Endothelial cell of umbilical vein (primary cell): ENCODE measurements around the gene ARHGAP9. TPM values are rescaled to one million over a fixed set of nuclear protein-coding genes. Genes with fewer than 3 reads are reported as not detected.

Experiments used
- BruUV-seq: library from RNA; stranded (reverse); fragments of 400-500 nt; replicated peaks from 2 replicates; lab custom pipeline; 2021; lab: Mats Ljungman, UMichigan
- CTCF ChIA-PET: fragments of 300-600, 350-600 bp; sonication (Branson Sonifier 250); formaldehyde crosslinking; loops from one replicate; lab custom pipeline; 2021; ENCODE audit warnings: antibody characterized with exemption, inconsistent platforms; lab: Charles Lee
- POLR2A ChIA-PET: fragments of 300-600, 350-600 bp; sonication (Branson Sonifier 250); formaldehyde crosslinking; loops from one replicate; lab custom pipeline; 2021; ENCODE audit warnings: antibody characterized with exemption, inconsistent platforms; lab: Charles Lee
- DNase-seq: peaks from one replicate; pipeline ENCODE4 v3.0.0-alpha.2; 2011; ENCODE audit warnings: low read depth, low spot score
- FAIRE-seq: peaks from 2 replicates; lab custom pipeline; 2011; peaks lifted over from hg19 to GRCh38; lab: Jason Lieb, UNC
- H2AFZ ChIP-seq: 2 replicates; pipeline ENCODE4 v1.6.0; 2012; ENCODE audit warnings: low read depth, low read length, control low read depth, inconsistent platforms
- H3K27ac ChIP-seq: 2 replicates; pipeline ENCODE4 v1.5.1; 2011; ENCODE audit warnings: low read depth, mild to moderate bottlenecking, control low read depth, low read length, moderate library complexity; ENCODE audit not compliant: insufficient read depth
- H3K27me3 ChIP-seq, 2 experiments: 2 replicates each; pipeline versions ENCODE4 v1.6.0 to v1.6.1; 2011; ENCODE audit warnings: low read length in 2 of 2, mixed read lengths in 1 of 2; ENCODE audit not compliant: control insufficient read depth in 2 of 2, insufficient read depth in 2 of 2
- H3K36me3 ChIP-seq, 2 experiments: 2 replicates in 1 of 2; 3 replicates in 1 of 2; pipeline ENCODE4 v1.5.1; 2011; ENCODE audit warnings: low read length in 2 of 2, mild to moderate bottlenecking in 1 of 2, moderate library complexity in 1 of 2; ENCODE audit not compliant: control insufficient read depth in 2 of 2, insufficient read depth in 2 of 2; ENCODE audit errors: extremely low read depth in 1 of 2
- H3K4me1 ChIP-seq: 3 replicates; pipeline ENCODE4 v1.5.1; 2011; ENCODE audit warnings: mild to moderate bottlenecking, low read length; ENCODE audit not compliant: control insufficient read depth, insufficient read depth; ENCODE audit errors: extremely low read depth
- H3K4me2 ChIP-seq: 2 replicates; pipeline ENCODE4 v1.6.1; 2011; ENCODE audit warnings: low read length, control low read depth, mixed read lengths; ENCODE audit not compliant: insufficient read depth
- H3K4me3 ChIP-seq, 3 experiments: fragments of 200-600 bp in 1 of 3; sonication (generic), shearing (Covaris generic) in 1 of 3; replicated peaks in 1 of 3; 2 replicates each; pipeline ENCODE4 v1.5.1; 2011 to 2016; ENCODE audit warnings: control low read depth in 3 of 3, low read length in 3 of 3, mild to moderate bottlenecking in 2 of 3, inconsistent platforms in 1 of 3, low read depth in 1 of 3, moderate library complexity in 1 of 3; ENCODE audit not compliant: insufficient read depth in 1 of 3
- H3K79me2 ChIP-seq: 2 replicates; pipeline ENCODE4 v1.6.0; 2012; ENCODE audit warnings: low read length, inconsistent platforms; ENCODE audit not compliant: control insufficient read depth, insufficient read depth
- H3K9ac ChIP-seq: replicated peaks from 2 replicates; pipeline ENCODE3; 2011; ENCODE audit warnings: low read length, control low read depth; ENCODE audit not compliant: insufficient read depth; ENCODE audit errors: extremely low read depth
- H3K9me1 ChIP-seq: replicated peaks from 3 replicates; pipeline ENCODE4 v1.6.0; 2011; ENCODE audit warnings: mild to moderate bottlenecking, low read length; ENCODE audit not compliant: control insufficient read depth, insufficient read depth; ENCODE audit errors: extremely low read depth
- H3K9me3 ChIP-seq: replicated peaks from 2 replicates; pipeline ENCODE4 v1.5.1; 2012; ENCODE audit warnings: low read length, inconsistent platforms; ENCODE audit not compliant: control insufficient read depth, insufficient read depth
- H4K20me1 ChIP-seq: replicated peaks from 2 replicates; pipeline ENCODE3; 2011; ENCODE audit warnings: mild to moderate bottlenecking, low read length; ENCODE audit not compliant: control insufficient read depth, insufficient read depth; ENCODE audit errors: extremely low read depth
- EZH2 ChIP-seq: IDR thresholded peaks from 2 replicates; pipeline ENCODE4 v1.6.1; 2012; ENCODE audit warnings: borderline replicate concordance, low read depth, mild to moderate bottlenecking, moderate library complexity, low read length, inconsistent platforms; ENCODE audit not compliant: severe bottlenecking
- FOS ChIP-seq: IDR thresholded peaks from 2 replicates; pipeline ENCODE4 v1.6.1; 2011; ENCODE audit warnings: mild to moderate bottlenecking, low read length, moderate library complexity, borderline replicate concordance; ENCODE audit not compliant: insufficient read depth
- GATA2 ChIP-seq: IDR thresholded peaks from 2 replicates; pipeline ENCODE4 v1.7.0; 2011; ENCODE audit warnings: low read depth, mild to moderate bottlenecking, moderate library complexity, mixed read lengths, low read length; ENCODE audit not compliant: insufficient read length, insufficient read depth
- JUN ChIP-seq: IDR thresholded peaks from 2 replicates; pipeline ENCODE4 v1.6.1; 2011; ENCODE audit warnings: borderline replicate concordance, low read depth; ENCODE audit not compliant: insufficient read length, insufficient read depth
- MYC ChIP-seq: IDR thresholded peaks from one replicate; pipeline ENCODE4 v1.6.1; 2011; ENCODE audit warnings: mild to moderate bottlenecking, low read depth, low read length
- POLR2A ChIP-seq: IDR thresholded peaks from 2 replicates; pipeline ENCODE4 v1.6.1; 2012; ENCODE audit warnings: low read depth, mild to moderate bottlenecking, control low read depth, low read length
- POLR2AphosphoS5 ChIP-seq: IDR thresholded peaks from 2 replicates; pipeline ENCODE4 v1.6.1; 2012; ENCODE audit warnings: low read depth, mild to moderate bottlenecking, control low read depth, low read length, moderate library complexity; ENCODE audit not compliant: insufficient read depth
- dilution Hi-C: fragments of 300-500 bp; cut with MboI; formaldehyde crosslinking; loops from one replicate; pipeline ENCODE4 v1.15.0; 2019; ENCODE audit warnings: low sequenced_read_pairs; ENCODE audit not compliant: extremely low pct_ligation_motif_present
- intact Hi-C: fragments of 100-400 bp; cut with micrococcal nuclease; formaldehyde crosslinking; loops from one replicate; pipeline ENCODE4 v1.10.0; 2022
- polyA plus RNA-seq, 4 experiments: library from polyadenylated mRNA; depleted of rRNA in 3 of 4; stranded (reverse) in 3 of 4; unstranded in 1 of 4; fragments of >200 nt; gene quantifications; 2 replicates each; pipeline versions ENCODE4 v1.2.1 to v1.2.3, GENCODE V29; 2011 to 2012; ENCODE audit warnings: missing spikeins in 1 of 4
- total RNA-seq: library from RNA; stranded (reverse); gene quantifications from 2 replicates; pipeline ENCODE4 v1.2.3, GENCODE V29; 2021
- TF ChIP-seq, protein P1 (sequence below), 2 donors: IDR thresholded peaks; 1 replicate in 1 of 2; 2 replicates in 1 of 2; pipeline ENCODE4 v1.5.1; 2011; ENCODE audit warnings: low read length in 2 of 2, mild to moderate bottlenecking in 2 of 2, moderate library complexity in 2 of 2, control low read depth in 1 of 2, inconsistent platforms in 1 of 2, low read depth in 1 of 2; ENCODE audit not compliant: insufficient read depth in 1 of 2; ENCODE audit errors: extremely low read depth in 1 of 2
- TF ChIP-seq, protein P2 (sequence below): IDR thresholded peaks from 2 replicates; pipeline ENCODE4 v1.6.1; 2011; ENCODE audit not compliant: insufficient read depth, insufficient read length

ARHGAP9 gene
- total and polyA plus RNA-seq, 2 donors (not counting 3 experiments of a cell fraction or from before 2014, with no cell fraction given), result 0.25 to 0.38 TPM

DNA sequence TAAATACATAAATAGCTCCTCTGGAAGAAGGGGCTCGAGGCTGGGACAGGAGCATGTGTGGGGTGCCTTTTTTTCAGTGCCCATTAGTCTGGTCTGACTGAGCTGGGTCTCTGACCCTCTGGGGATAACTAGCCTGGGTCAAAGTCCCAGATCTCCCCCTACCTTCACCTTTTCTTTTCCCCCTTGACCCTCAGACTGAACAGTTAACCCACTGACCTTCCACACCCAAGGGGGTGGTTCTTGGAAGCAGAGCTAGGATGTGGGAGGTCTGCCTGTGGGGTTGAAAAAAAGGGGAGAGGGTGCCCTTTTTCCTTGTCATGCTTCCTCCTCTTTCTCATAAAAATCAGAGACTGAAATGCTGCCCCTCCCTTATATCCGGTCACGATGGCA lies 21.0 kb downstream of the ARHGAP9 start:
- Histone ChIP-seq H3K27me3 (peaks cover 5 to 9% of the 10 kb centered on the region in 2 experiments), H3K9me3 (no peaks in the 10 kb centered on the region), H3K36me3 (no peaks in the 10 kb centered on the region), H3K9ac (peak overlapping the region; percentile 36), H3K4me3 (peak overlapping the region in 2 of 3 experiments; percentile 37 to 63), H3K4me2 (peak overlapping the region; percentile 79), H2AFZ (peak overlapping the region; percentile 84), H4K20me1 (no peaks in the 10 kb centered on the region), H3K27ac (peak overlapping the region; percentile 25), H3K79me2 (no peaks in the 10 kb centered on the region), H3K9me1 (no peaks in the 10 kb centered on the region), H3K4me1 (peaks cover 14% of the 10 kb centered on the region)
- ChIA-PET CTCF (interaction anchor here (0.6 to 2.0 kb wide), 43 partner anchors 10 to 1485 kb away, joined by 3 to 27 read pairs (median 4); partner anchors contain the start of genes ARHGAP9, DDIT3, RAB5B and SHMT2), POLR2A (interaction anchor here (1.1 kb wide), 1 partner anchor 62 kb away, joined by 3 read pairs; the partner anchor contains the start of gene DDIT3)
- TF ChIP-seq FOS (no peak), MYC (no peak), GATA2 (no peak), POLR2AphosphoS5 (no peak), POLR2A (no peak), EZH2 (no peak), JUN (no peak)
- TF ChIP-seq, protein P1, sequence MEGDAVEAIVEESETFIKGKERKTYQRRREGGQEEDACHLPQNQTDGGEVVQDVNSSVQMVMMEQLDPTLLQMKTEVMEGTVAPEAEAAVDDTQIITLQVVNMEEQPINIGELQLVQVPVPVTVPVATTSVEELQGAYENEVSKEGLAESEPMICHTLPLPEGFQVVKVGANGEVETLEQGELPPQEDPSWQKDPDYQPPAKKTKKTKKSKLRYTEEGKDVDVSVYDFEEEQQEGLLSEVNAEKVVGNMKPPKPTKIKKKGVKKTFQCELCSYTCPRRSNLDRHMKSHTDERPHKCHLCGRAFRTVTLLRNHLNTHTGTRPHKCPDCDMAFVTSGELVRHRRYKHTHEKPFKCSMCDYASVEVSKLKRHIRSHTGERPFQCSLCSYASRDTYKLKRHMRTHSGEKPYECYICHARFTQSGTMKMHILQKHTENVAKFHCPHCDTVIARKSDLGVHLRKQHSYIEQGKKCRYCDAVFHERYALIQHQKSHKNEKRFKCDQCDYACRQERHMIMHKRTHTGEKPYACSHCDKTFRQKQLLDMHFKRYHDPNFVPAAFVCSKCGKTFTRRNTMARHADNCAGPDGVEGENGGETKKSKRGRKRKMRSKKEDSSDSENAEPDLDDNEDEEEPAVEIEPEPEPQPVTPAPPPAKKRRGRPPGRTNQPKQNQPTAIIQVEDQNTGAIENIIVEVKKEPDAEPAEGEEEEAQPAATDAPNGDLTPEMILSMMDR (IDR thresholded peaks at IDR 0.05; ENCODE audit: extremely low read depth in 1 of 2, insufficient read depth in 1 of 2, low read depth in 1 of 2, low read length in 2 of 2), result no peak
- TF ChIP-seq, protein P2, sequence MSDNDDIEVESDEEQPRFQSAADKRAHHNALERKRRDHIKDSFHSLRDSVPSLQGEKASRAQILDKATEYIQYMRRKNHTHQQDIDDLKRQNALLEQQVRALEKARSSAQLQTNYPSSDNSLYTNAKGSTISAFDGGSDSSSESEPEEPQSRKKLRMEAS, result no peak
- DNase-seq (no peak), FAIRE-seq (no peak)
- intact Hi-C loops, result loop anchor here (1.0 to 2.0 kb wide), 2 partner anchors 30 to 162 kb away; partner anchors contain the start of gene MARS1
- TSS peak; percentile 78 for BruUV-seq
- dilution Hi-C loops, result no loop called here
